HFF-Myc (cell line): Measurements from ENCODE around the gene SORCS2.

ENCODE experiments used
- DNase-seq: peaks from one replicate; pipeline ENCODE4 v3.0.0-alpha.2; 2011; ENCODE audit warnings: low read depth; ENCODE audit errors: extremely low read depth
- H3K4me3 ChIP-seq: replicated peaks from 2 replicates; pipeline ENCODE4 v1.5.1; 2011; ENCODE audit warnings: low read depth, mild to moderate bottlenecking, control low read depth, low read length
- CTCF ChIP-seq: IDR thresholded peaks from 2 replicates; pipeline ENCODE4 v1.5.1; 2012; ENCODE audit warnings: mild to moderate bottlenecking, low read depth, low read length, control low read depth; ENCODE audit errors: missing control alignments

The SORCS2 gene

DNA sequence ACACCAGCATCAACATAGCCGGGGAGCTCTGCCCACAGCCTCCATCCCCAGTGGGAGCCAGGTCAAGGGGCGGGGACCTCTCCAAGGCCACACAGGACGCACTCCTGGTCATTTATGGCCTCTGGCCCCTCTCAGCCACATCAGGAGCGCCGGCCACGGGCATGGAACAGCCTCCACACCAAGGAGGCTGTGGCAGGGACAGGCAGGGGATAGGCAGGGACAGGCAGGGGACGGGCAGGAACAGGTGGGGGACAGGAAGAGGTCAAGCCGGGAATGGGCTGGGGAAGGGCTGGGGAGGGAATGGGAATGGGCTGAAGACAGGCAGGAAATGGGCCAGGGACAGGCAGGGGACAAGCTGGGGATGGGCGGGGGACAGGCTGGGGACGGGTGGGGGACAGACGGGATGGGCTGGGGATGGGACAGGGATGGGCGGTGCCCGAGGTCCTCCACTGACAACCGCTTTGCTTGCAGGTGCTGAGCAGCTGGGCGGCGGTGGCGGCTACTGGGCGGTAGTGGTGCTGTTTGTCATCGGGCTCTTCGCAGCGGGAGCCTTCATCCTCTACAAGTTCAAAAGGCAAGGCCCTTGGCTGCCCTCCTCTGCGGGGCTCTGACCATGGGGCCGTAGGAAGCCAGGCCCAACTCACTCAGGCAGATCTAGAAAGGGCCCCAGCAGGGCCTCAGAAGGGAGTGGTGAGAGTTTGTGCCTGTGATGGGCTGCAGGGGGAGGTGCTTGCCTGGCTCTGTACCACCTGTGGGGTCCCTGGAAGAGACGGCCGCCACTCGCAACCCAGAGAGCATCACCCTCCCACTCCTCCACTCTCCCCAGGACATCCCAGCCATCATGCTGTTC is 541.7 kb downstream of the SORCS2 start:
- no peak overlapping the region for H3K4me3 ChIP-seq
- no peak for DNase-seq
- TF ChIP-seq CTCF: no peak

DNA sequence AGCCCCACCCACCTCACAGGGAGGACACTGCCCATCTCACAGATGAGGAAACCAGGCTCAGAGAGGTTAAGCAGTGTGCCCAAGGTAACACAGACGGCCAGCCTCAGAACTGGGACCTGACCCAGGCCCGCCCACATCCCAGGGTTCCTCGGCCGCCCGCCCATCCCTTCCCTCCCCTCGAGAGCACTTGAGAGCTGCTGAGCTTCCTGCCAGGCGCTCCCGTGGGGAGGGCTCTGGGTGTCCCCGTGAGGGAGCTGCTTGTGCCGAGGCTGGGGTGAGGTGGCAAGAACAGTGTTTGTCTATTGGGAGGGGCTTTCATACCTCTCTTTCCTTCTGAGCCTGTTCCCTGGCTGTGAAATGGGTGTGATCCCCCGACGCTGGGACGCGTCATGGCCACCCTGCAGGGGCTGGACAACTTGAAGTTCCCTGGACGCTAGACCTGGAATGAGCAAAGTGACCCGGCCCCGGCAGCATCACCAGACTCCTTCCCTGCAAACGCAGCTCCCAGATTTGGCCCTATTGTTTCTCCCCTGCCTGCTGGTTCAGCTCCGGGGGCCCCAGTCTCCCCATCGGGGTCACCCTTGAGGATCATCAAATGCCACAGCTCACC is 542.4 kb downstream of the SORCS2 start:
- no peak overlapping the region for H3K4me3 ChIP-seq
- DNase-seq: no peak
- no peak for TF ChIP-seq CTCF

DNA sequence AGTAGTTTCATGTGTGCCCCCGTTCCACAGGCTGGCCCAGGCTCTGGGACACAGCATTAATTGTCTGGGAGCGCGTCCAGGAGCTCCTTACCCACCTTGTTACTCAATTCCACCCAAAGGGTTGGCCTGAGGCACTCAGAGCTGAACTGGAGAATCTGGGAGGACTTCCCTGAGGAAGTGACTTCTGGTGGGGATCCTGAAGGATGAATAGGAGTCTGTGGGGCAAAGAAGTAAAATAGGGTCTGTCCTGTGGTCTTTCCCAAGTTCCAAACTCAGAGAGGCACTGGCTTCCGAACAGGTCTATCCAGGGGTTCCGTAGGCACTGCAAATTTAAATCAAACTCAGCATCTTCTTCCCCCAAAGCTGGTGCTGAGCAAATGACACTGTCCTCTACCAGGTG is 543.1 kb downstream of the SORCS2 start:
- TF ChIP-seq CTCF: no peak

DNA sequence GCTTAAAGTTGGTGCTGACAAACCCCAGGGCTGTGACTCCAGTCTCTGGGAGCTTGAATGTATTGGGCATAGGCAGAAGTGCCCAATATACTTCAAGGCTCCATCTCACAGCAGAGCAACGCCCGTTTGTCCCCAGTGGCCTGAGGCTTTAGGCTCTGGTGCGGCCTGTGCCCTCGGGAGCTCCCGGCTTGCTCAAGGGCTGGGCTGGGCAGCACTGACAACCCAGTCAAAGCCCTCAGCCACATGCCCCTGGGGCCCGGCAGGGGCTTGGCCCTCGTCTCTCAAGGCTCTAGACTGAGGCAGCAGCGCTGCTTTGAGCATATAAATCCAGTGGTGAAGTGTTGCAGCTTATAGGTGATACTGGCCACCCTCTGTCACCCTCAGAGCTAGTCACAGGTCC is 543.6 kb downstream of the SORCS2 start:
- no peak for TF ChIP-seq CTCF
- no peak overlapping the region for H3K4me3 ChIP-seq
- no peak for DNase-seq

More for the DNA sequence above, 543.1 kb downstream of the SORCS2 start:
- no peak for DNase-seq
- no peak overlapping the region for H3K4me3 ChIP-seq

DNA sequence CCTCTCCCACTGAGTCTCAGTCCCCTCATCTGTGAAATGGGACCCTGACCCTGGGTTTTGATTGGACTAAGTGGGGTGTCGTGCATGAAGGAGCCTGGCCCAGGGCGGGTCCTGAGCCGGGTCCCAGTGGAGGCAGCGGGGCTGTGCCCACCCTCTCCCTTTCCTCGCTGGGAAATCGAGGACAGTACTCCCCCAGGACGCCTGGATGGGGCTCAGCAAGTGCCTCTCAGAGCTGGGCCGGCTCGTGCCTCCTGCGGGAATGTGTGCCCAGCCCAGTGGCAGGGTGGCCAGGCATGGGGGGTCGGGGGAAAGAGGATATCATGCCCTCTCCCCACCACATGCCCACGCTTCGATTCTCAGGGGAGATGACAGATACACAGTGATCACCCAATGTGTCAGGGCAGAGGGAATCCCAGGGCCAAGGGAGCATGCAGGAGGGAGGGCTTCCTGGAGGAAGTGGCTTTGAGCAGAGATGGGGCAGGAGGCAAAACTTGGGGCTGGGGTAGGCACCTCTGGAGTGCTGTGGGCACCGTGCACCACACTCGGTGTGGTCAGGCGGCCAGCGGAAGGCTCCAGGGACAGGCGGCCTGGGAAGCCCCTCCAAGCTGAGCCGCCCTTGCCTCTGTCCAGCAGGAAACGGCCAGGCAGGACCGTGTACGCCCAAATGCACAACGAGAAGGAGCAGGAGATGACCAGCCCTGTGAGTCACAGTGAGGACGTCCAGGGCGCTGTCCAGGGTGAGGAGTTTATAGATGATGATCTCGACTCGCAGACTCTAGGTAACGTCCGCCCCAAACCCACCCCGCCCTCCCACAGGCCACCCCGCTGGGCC is 544.3 kb downstream of the SORCS2 start:
- no peak for DNase-seq
- no peak for TF ChIP-seq CTCF

DNA sequence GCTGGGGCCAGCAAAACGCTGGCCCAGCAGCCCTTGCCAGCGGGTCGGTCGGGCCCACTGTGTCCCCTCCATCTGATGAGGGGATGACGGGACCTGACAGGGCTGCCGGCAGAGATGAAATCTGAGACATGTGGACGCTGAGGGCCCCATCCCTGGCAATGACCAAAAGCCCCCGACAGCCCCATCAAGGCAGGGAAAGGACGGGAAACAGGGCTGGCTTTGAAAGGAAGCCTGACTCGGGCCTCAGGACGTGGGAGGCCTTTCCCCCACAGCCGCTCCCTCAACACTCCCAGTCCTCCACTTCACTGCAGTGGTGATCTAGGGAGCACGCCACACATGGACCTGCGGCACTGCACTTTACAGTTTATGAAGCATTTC is 544.9 kb downstream of the SORCS2 start:
- no peak overlapping the region for H3K4me3 ChIP-seq
- TF ChIP-seq CTCF: no peak

More for the DNA sequence above, 544.3 kb downstream of the SORCS2 start:
- no peak overlapping the region for H3K4me3 ChIP-seq

More for the DNA sequence above, 544.9 kb downstream of the SORCS2 start:
- DNase-seq: no peak
